ENCODE data around the gene CLCN1. TPM values are rescaled to one million over a fixed set of nuclear protein-coding genes. Genes with fewer than 3 reads are reported as not detected.

The CLCN1 gene
- total and polyA plus RNA-seq, 10 of the 15 experiments (the other 5 are each of a cell fraction or from before 2014, with no cell fraction given), result 0.30 TPM; not detected in 9

GRCh38 chr7:143380260-143380645 lies 64.3 kb downstream of the CLCN1 start (continued):
- no peak for TF ChIP-seq ATF2 (IDR thresholded peaks at IDR 0.05; ENCODE audit: low read length)
- TF ChIP-seq ZBTB40 (IDR thresholded peaks at IDR 0.05; ENCODE audit: borderline replicate concordance), result no peak
- no peak for TF ChIP-seq CBX3 (IDR thresholded peaks at IDR 0.05; ENCODE audit: borderline replicate concordance, low read depth)
- TF ChIP-seq NRF1 (conservative IDR thresholded peaks at IDR 0.05; ENCODE audit: low read depth, low read length), result 0 out of 2 replicates have a peak, but pooled peaks have one; percentile 5
- no peak for TF ChIP-seq ZNF592 (IDR thresholded peaks at IDR 0.05)
- TF ChIP-seq CHD4 (IDR thresholded peaks at IDR 0.05), result no peak
- TF ChIP-seq RAD21 (IDR thresholded peaks at IDR 0.05; ENCODE audit: insufficient read depth, low read depth, low read length), result peak; percentile 43
- no peak for TF ChIP-seq TCF7 (IDR thresholded peaks at IDR 0.05; ENCODE audit: borderline replicate concordance)
- no peak for TF ChIP-seq JUND (IDR thresholded peaks at IDR 0.05; ENCODE audit: low read depth, low read length)
- no peak for TF ChIP-seq ZNF217 (IDR thresholded peaks at IDR 0.05)
- TF ChIP-seq ATF7 (IDR thresholded peaks at IDR 0.05; ENCODE audit: low read depth), result no peak; the same call in 1 of the 2 replicates
- no peak for TF ChIP-seq EGR1 (IDR thresholded peaks at IDR 0.05; ENCODE audit: borderline replicate concordance in 1 of 2, low read depth in 2 of 2, low read length in 2 of 2)
- no peak for TF ChIP-seq YBX1 (IDR thresholded peaks at IDR 0.05)
- TF ChIP-seq CBX5 (IDR thresholded peaks at IDR 0.05; ENCODE audit: low read depth), result peak; percentile 14; the same call in 1 of the 2 replicates
- peak; percentile 88; the same call in 1 of the 2 replicates for TF ChIP-seq ZNF384 (IDR thresholded peaks at IDR 0.05; ENCODE audit: borderline replicate concordance, low read depth, low read length)
- TF ChIP-seq NFYB (IDR thresholded peaks at IDR 0.05; ENCODE audit: insufficient read depth, low read depth, low read length), result no peak
- no peak for TF ChIP-seq NR2C2 (IDR thresholded peaks at IDR 0.05; ENCODE audit: borderline replicate concordance, control insufficient read depth, insufficient read length, low read depth)
- 0 out of 2 replicates have a peak, but pooled peaks have one; percentile 30 for TF ChIP-seq MLLT1 (IDR thresholded peaks at IDR 0.05)
